Measurements from ENCODE around the gene CFAP251. TPM values are rescaled to one million over a fixed set of nuclear protein-coding genes. Genes with fewer than 3 reads are reported as not detected.

Gene CFAP251
- total and polyA plus RNA-seq, 2 donors (not counting 1 experiment from before 2014, with no cell fraction given): 2.7 to 7.9 TPM

GRCh38 chr12:121934309-121934664 is 15.9 kb downstream of the CFAP251 start:
- no peak overlapping the region for H2AFZ ChIP-seq (ENCODE audit: low read length)
- H3K4me1 ChIP-seq (ENCODE audit: control insufficient read depth, extremely low read depth, insufficient read depth, low read length): no peaks in the 10 kb centered on the region
- H4K20me1 ChIP-seq (ENCODE audit: control insufficient read depth, extremely low read depth, insufficient read depth, low read length): no peaks in the 10 kb centered on the region
- H3K4me3 ChIP-seq (replicated peaks in 1 of 4; ENCODE audit: control extremely low read depth in 1 of 4, insufficient read depth in 1 of 4, low read depth in 3 of 4, low read length in 4 of 4): no peak overlapping the region
- H3K36me3 ChIP-seq (ENCODE audit: control insufficient read depth, insufficient read depth, low read length): no peaks in the 10 kb centered on the region
- TF ChIP-seq EZH2 (IDR thresholded peaks at IDR 0.05; ENCODE audit: low read length, missing control alignments): no peak
- H3K4me2 ChIP-seq (ENCODE audit: extremely low read depth, insufficient read depth, low read length): no peak overlapping the region
- no peaks in the 10 kb centered on the region for H3K27me3 ChIP-seq (ENCODE audit: control insufficient read depth, insufficient read depth, low read length)
- H3K79me2 ChIP-seq (ENCODE audit: control insufficient read depth, insufficient read depth, low read length): no peaks in the 10 kb centered on the region
- DNase-seq (ENCODE audit: low read depth in 2 of 2): no peak
- no peaks in the 10 kb centered on the region for H3K9me3 ChIP-seq (ENCODE audit: control insufficient read depth, insufficient read depth, low read depth, low read length)
- H3K9ac ChIP-seq (ENCODE audit: insufficient read depth, low read length): no peak overlapping the region
- no peak overlapping the region for H3K27ac ChIP-seq (ENCODE audit: insufficient read depth, low read length)

- no peak for DNase-seq (ENCODE audit: low read depth in 2 of 2)
Observed at GRCh38 chr12:121937654-121938053, 19.3 kb downstream of the CFAP251 start.

GRCh38 chr12:121939186-121939585 is 20.8 kb downstream of the CFAP251 start:
- Histone ChIP-seq H3K27ac (ENCODE audit: insufficient read depth, low read length) (no peak overlapping the region), H3K79me2 (ENCODE audit: control insufficient read depth, insufficient read depth, low read length) (no peaks in the 10 kb centered on the region), H3K36me3 (ENCODE audit: control insufficient read depth, insufficient read depth, low read length) (no peaks in the 10 kb centered on the region), H3K4me1 (ENCODE audit: control insufficient read depth, extremely low read depth, insufficient read depth, low read length) (no peaks in the 10 kb centered on the region), H3K9ac (ENCODE audit: insufficient read depth, low read length) (no peak overlapping the region), H3K4me3 (replicated peaks in 1 of 4; ENCODE audit: control extremely low read depth in 1 of 4, insufficient read depth in 1 of 4, low read depth in 3 of 4, low read length in 4 of 4) (no peak overlapping the region), H2AFZ (ENCODE audit: low read length) (no peak overlapping the region), H4K20me1 (ENCODE audit: control insufficient read depth, extremely low read depth, insufficient read depth, low read length) (no peaks in the 10 kb centered on the region), H3K9me3 (ENCODE audit: control insufficient read depth, insufficient read depth, low read depth, low read length) (no peaks in the 10 kb centered on the region), H3K27me3 (ENCODE audit: control insufficient read depth, insufficient read depth, low read length) (no peaks in the 10 kb centered on the region), H3K4me2 (ENCODE audit: extremely low read depth, insufficient read depth, low read length) (no peak overlapping the region)
- DNase-seq (ENCODE audit: low read depth in 2 of 2): peak in 1 of 2 donors; percentile 49
- TF ChIP-seq, protein P1, sequence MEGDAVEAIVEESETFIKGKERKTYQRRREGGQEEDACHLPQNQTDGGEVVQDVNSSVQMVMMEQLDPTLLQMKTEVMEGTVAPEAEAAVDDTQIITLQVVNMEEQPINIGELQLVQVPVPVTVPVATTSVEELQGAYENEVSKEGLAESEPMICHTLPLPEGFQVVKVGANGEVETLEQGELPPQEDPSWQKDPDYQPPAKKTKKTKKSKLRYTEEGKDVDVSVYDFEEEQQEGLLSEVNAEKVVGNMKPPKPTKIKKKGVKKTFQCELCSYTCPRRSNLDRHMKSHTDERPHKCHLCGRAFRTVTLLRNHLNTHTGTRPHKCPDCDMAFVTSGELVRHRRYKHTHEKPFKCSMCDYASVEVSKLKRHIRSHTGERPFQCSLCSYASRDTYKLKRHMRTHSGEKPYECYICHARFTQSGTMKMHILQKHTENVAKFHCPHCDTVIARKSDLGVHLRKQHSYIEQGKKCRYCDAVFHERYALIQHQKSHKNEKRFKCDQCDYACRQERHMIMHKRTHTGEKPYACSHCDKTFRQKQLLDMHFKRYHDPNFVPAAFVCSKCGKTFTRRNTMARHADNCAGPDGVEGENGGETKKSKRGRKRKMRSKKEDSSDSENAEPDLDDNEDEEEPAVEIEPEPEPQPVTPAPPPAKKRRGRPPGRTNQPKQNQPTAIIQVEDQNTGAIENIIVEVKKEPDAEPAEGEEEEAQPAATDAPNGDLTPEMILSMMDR (conservative IDR thresholded peaks at IDR 0.05 in 1 of 2, IDR thresholded peaks at IDR 0.05 in 1 of 2; ENCODE audit: low read depth in 1 of 2, low read length in 2 of 2): no peak
- TF ChIP-seq EZH2 (IDR thresholded peaks at IDR 0.05; ENCODE audit: low read length, missing control alignments): no peak

More at GRCh38 chr12:121937654-121938053, 19.3 kb downstream of the CFAP251 start:
- H3K4me1 ChIP-seq (ENCODE audit: control insufficient read depth, extremely low read depth, insufficient read depth, low read length): no peaks in the 10 kb centered on the region
- H2AFZ ChIP-seq (ENCODE audit: low read length): no peak overlapping the region
- no peaks in the 10 kb centered on the region for H4K20me1 ChIP-seq (ENCODE audit: control insufficient read depth, extremely low read depth, insufficient read depth, low read length)
- H3K36me3 ChIP-seq (ENCODE audit: control insufficient read depth, insufficient read depth, low read length): no peaks in the 10 kb centered on the region
- TF ChIP-seq, protein P1 (conservative IDR thresholded peaks at IDR 0.05 in 1 of 2, IDR thresholded peaks at IDR 0.05 in 1 of 2; ENCODE audit: low read depth in 1 of 2, low read length in 2 of 2): no peak
- no peak for TF ChIP-seq EZH2 (IDR thresholded peaks at IDR 0.05; ENCODE audit: low read length, missing control alignments)
- no peaks in the 10 kb centered on the region for H3K27me3 ChIP-seq (ENCODE audit: control insufficient read depth, insufficient read depth, low read length)
- H3K4me2 ChIP-seq (ENCODE audit: extremely low read depth, insufficient read depth, low read length): no peak overlapping the region
- no peaks in the 10 kb centered on the region for H3K79me2 ChIP-seq (ENCODE audit: control insufficient read depth, insufficient read depth, low read length)
- H3K27ac ChIP-seq (ENCODE audit: insufficient read depth, low read length): no peak overlapping the region
- no peaks in the 10 kb centered on the region for H3K9me3 ChIP-seq (ENCODE audit: control insufficient read depth, insufficient read depth, low read depth, low read length)
- H3K9ac ChIP-seq (ENCODE audit: insufficient read depth, low read length): no peak overlapping the region
- H3K4me3 ChIP-seq (replicated peaks in 1 of 4; ENCODE audit: control extremely low read depth in 1 of 4, insufficient read depth in 1 of 4, low read depth in 3 of 4, low read length in 4 of 4): no peak overlapping the region
